ENCODE measurements around the gene GJC2. TPM values are rescaled to one million over a fixed set of nuclear protein-coding genes. Genes with fewer than 3 reads are reported as not detected.

Gene GJC2
- total RNA-seq, 4 donors from 2014 or later = 0.20 to 7.1 (median 1.4) TPM

DNA sequence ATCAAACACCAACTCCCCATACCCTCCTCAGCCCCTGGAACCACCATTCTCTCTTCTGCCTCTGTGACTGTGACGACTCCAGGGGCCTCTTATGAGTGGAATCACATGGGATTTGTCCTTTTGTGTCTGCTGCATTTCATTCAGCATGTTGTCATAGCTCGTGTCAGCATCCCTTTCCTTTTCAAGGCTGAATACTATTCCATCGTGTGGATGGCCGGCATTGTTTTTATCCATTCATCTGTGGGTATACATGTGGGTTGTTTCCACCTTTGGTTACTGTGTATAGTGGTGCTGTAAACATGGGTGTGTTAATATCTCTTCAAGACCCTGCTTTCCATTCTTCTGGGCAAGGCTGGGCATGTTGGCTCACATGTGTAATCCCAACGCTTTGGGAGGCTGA lies 41.0 kb downstream of the GJC2 start:
- H3K27ac ChIP-seq = no peak overlapping the region
- intact Hi-C loops (cut with DNase I; ENCODE audit: low total_unique reads) (no loop called here), in situ Hi-C loops (cut with MboI; ENCODE audit: low pct_ligation_motif_present in 1 of 4, low pct_unique_long_range_greater_than_20kb in 1 of 4, low sequenced_read_pairs in 3 of 4) (no loop called here)
- no peaks in the 10 kb centered on the region for H3K36me3 ChIP-seq
- H3K27me3 ChIP-seq = no peaks in the 10 kb centered on the region
- TF ChIP-seq, protein P1, sequence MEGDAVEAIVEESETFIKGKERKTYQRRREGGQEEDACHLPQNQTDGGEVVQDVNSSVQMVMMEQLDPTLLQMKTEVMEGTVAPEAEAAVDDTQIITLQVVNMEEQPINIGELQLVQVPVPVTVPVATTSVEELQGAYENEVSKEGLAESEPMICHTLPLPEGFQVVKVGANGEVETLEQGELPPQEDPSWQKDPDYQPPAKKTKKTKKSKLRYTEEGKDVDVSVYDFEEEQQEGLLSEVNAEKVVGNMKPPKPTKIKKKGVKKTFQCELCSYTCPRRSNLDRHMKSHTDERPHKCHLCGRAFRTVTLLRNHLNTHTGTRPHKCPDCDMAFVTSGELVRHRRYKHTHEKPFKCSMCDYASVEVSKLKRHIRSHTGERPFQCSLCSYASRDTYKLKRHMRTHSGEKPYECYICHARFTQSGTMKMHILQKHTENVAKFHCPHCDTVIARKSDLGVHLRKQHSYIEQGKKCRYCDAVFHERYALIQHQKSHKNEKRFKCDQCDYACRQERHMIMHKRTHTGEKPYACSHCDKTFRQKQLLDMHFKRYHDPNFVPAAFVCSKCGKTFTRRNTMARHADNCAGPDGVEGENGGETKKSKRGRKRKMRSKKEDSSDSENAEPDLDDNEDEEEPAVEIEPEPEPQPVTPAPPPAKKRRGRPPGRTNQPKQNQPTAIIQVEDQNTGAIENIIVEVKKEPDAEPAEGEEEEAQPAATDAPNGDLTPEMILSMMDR (IDR thresholded peaks at IDR 0.05) = no peak
- TF ChIP-seq POLR2A (IDR thresholded peaks at IDR 0.05) (no peak), POLR2AphosphoS5 (IDR thresholded peaks at IDR 0.05) (no peak), EP300 (IDR thresholded peaks at IDR 0.05; ENCODE audit: low read depth) (no peak)
- H3K9me3 ChIP-seq = peaks cover 0 to 6% of the 10 kb centered on the region in 2 donors
- DNase-seq = no peak
- no peak overlapping the region for H3K4me3 ChIP-seq
- 80 to 91% methylated on average over 2 to 5 of the region's 5 CpGs for WGBS, 2 donors (ENCODE audit: low coverage in 1 of 2)
- H3K4me1 ChIP-seq = no peaks in the 10 kb centered on the region

DNA sequence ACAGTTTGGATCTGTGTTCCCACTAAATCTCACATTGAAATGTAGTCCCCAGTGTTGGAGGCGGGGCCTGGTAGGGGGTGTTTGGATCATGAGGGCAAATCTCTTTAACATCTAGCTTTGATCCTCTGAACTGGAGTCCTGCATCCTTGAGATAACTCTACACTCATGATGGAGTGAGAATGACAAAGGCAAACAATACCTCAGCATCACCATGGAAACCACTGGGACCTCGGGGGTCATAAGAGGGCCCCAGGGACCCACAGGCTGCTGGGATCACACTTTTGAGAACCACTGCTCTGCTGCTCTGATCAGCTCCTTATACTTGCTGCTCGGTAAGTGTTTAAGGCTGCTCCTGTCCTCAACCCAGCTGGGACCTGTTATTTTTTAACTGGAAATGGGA lies 44.7 kb downstream of the GJC2 start:
- no peaks in the 10 kb centered on the region for H3K36me3 ChIP-seq
- in situ Hi-C loops (cut with MboI; ENCODE audit: low pct_ligation_motif_present in 1 of 4, low pct_unique_long_range_greater_than_20kb in 1 of 4, low sequenced_read_pairs in 3 of 4) = no loop called here
- no peaks in the 10 kb centered on the region for H3K27me3 ChIP-seq
- intact Hi-C loops (cut with DNase I; ENCODE audit: low total_unique reads) = no loop called here
- no peaks in the 10 kb centered on the region for H3K4me1 ChIP-seq
- 79 to 88% methylated on average over 3 of the region's 3 CpGs for WGBS, 2 donors (ENCODE audit: low coverage in 1 of 2)
- H3K27ac ChIP-seq = no peak overlapping the region
- no peak overlapping the region for H3K4me3 ChIP-seq
- TF ChIP-seq POLR2AphosphoS5 (IDR thresholded peaks at IDR 0.05) = no peak
- TF ChIP-seq POLR2A (IDR thresholded peaks at IDR 0.05) = no peak
- TF ChIP-seq, protein P1 (IDR thresholded peaks at IDR 0.05) = no peak
- no peak for TF ChIP-seq EP300 (IDR thresholded peaks at IDR 0.05; ENCODE audit: low read depth)
- DNase-seq = no peak
- peaks cover 11% of the 10 kb centered on the region in 2 donors for H3K9me3 ChIP-seq

DNA sequence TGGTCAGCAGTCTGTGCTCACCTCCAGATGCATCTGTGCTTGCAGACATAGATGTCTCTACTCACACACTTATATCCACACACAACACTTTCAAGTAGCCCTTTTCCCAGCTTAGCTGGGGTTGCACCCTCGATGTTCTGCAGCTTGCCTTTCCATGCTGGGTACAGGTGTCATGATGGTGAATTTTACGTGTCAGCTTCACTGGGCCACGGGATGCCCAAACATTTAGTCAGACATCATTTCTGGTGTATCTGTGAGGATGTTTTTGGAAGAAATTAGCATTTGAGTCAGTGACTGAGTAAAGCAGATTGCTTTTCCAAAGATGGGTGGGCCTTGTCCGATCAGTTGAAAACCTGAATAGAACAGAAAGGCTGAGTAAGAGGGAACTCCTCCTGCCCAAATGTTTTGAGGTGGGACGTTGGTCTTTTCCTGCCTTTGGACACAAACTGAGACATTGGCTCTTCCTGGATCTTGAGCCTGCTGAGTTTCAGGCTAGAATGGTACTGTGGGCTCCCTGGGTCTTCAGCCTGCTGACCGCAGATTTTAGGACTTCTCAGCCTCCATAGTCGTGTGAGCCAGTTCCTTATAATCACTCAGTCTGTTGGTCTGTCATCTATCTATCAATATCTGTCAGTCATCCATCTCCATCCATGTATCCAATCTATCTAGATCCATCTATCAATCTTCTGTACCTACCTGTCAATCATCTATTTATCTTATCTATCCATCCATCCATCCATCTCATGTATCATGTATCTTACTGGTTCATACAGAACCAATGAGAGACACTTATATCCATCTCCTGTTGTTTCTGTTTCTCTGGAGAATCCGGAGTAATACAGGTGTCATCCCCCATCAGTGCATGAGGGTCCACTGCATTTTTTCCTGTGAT lies 45.4 kb downstream of the GJC2 start:
- Histone ChIP-seq H3K4me1 (no peaks in the 10 kb centered on the region), H3K27ac (no peak overlapping the region), H3K27me3 (no peaks in the 10 kb centered on the region), H3K4me3 (no peak overlapping the region), H3K9me3 (peaks cover 14 to 15% of the 10 kb centered on the region in 2 donors), H3K36me3 (no peaks in the 10 kb centered on the region)
- no peak for TF ChIP-seq EP300 (IDR thresholded peaks at IDR 0.05; ENCODE audit: low read depth)
- in situ Hi-C loops (cut with MboI; ENCODE audit: low pct_ligation_motif_present in 1 of 4, low pct_unique_long_range_greater_than_20kb in 1 of 4, low sequenced_read_pairs in 3 of 4) (no loop called here), intact Hi-C loops (cut with DNase I; ENCODE audit: low total_unique reads) (no loop called here)
- DNase-seq = no peak
- 89 to 94% methylated on average over 5 to 8 of the region's 8 CpGs for WGBS, 2 donors (ENCODE audit: low coverage in 1 of 2)

DNA sequence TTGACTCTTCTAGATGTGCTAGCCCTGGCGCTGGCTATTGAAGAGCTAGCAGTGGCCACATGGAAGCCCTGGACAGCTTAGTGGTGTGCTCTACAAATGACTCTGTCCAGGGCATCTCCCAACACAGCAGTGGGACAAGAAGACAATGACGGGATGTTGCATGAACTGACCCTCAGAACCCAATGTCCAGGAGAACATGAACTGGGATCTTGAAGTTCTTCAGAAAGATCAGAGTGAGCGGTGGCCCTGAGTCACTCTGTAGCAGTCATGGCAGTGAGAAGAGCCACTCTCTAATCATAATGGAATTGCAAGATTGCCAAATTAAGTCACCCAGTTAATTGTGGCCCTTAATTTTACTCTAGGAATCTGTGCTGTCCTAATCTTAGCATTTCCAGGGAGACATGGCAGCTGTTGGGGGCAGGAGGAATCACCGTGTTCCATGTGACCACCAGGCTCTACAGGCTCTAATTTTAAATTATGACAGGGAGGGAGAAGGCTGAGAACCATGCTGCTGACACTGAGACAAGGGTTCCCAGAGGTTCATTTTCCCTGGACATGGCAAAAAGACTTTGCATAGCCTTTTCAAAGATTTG lies 47.9 kb downstream of the GJC2 start:
- intact Hi-C loops (cut with DNase I; ENCODE audit: low total_unique reads) = no loop called here
- in situ Hi-C loops (cut with MboI; ENCODE audit: low pct_ligation_motif_present in 1 of 4, low pct_unique_long_range_greater_than_20kb in 1 of 4, low sequenced_read_pairs in 3 of 4) = no loop called here
- TF ChIP-seq POLR2AphosphoS5 (IDR thresholded peaks at IDR 0.05) = no peak
- TF ChIP-seq POLR2A (IDR thresholded peaks at IDR 0.05) = no peak
- TF ChIP-seq, protein P1 (IDR thresholded peaks at IDR 0.05) = no peak
- no peak for TF ChIP-seq EP300 (IDR thresholded peaks at IDR 0.05; ENCODE audit: low read depth)
- Histone ChIP-seq H3K4me3 (no peak overlapping the region), H3K9me3 (peaks cover 14 to 15% of the 10 kb centered on the region in 2 donors), H3K4me1 (no peaks in the 10 kb centered on the region), H3K36me3 (no peaks in the 10 kb centered on the region), H3K27me3 (no peaks in the 10 kb centered on the region), H3K27ac (no peak overlapping the region)
- 98% methylated on average over 4 of the region's 4 CpGs; no CpG with 5 or more reads in 1 of the 2 donors for WGBS, 2 donors (ENCODE audit: low coverage in 1 of 2)
- DNase-seq = no peak
